HEK293T (cell line): ENCODE measurements around the gene MROH7.

Source experiments
- CTBP1 ChIP-seq: fragments of 450-650 bp; IDR thresholded peaks from 2 replicates; pipeline ENCODE4 v1.6.1; 2016; ENCODE audit warnings: borderline replicate concordance
- ELF4 ChIP-seq: fragments of 450-650 bp; IDR thresholded peaks from 2 replicates; pipeline ENCODE4 v1.6.1; 2017; ENCODE audit warnings: antibody characterized with exemption
- FOXA1 ChIP-seq: fragments of 450-650 bp; IDR thresholded peaks from 2 replicates; pipeline ENCODE4 v1.6.1; 2016; ENCODE audit warnings: mild to moderate bottlenecking
- NFRKB ChIP-seq: fragments of 450-650 bp; IDR thresholded peaks from 2 replicates; pipeline ENCODE4 v1.6.1; 2016; ENCODE audit warnings: mild to moderate bottlenecking, moderate library complexity
- ZNF384 ChIP-seq: fragments of 450-650 bp; IDR thresholded peaks from 2 replicates; pipeline ENCODE4 v1.6.1; 2016
- TF ChIP-seq, protein P1 (sequence below): fragments of 450-650 bp; IDR thresholded peaks from 2 replicates; pipeline ENCODE4 v1.6.1; 2016

DNA sequence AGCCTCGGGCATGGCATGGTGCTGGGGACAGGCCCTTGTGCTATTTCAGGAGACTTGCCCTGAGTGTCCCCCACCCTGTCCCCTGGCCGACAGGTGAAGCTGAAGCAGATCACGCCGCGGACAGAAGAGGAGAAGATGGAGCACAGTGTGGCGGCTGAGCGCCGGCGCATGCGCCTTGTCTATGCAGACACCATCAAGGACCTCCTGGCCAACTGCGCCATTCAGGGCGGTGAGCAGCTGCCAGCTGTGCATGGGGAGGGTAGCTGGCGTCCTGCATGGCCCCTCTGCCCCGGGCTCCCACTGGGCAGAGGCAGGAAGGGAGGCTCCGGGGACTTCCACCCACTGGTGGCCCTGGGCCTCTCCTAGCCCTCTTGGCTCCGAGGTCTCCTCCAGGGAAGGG, 47.1 kb upstream of the MROH7 start:
- no peak for TF ChIP-seq ZNF384
- TF ChIP-seq FOXA1, result no peak
- no peak for TF ChIP-seq NFRKB
- TF ChIP-seq ELF4, result no peak
- TF ChIP-seq CTBP1, result no peak
- TF ChIP-seq, protein P1, sequence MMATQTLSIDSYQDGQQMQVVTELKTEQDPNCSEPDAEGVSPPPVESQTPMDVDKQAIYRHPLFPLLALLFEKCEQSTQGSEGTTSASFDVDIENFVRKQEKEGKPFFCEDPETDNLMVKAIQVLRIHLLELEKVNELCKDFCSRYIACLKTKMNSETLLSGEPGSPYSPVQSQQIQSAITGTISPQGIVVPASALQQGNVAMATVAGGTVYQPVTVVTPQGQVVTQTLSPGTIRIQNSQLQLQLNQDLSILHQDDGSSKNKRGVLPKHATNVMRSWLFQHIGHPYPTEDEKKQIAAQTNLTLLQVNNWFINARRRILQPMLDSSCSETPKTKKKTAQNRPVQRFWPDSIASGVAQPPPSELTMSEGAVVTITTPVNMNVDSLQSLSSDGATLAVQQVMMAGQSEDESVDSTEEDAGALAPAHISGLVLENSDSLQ, result no peak
